Body of pancreas (tissue), 4 donors: ENCODE measurements around the gene ZFHX3. TPM values are rescaled to one million over a fixed set of nuclear protein-coding genes. Genes with fewer than 3 reads are reported as not detected.

Experiments used
- ATAC-seq: fragments of 150-250 bp; one replicate; pipeline ENCODE4 v1.9.1; 2016
- DNase-seq, 4 donors: peaks; one replicate each; pipeline ENCODE4 v3.0.0-alpha.2; 2019
- H3K27ac ChIP-seq, 4 donors: fragments of 200-600 bp; sonication (generic); 1 replicate in 3 of 4; 2 replicates in 1 of 4; pipeline versions ENCODE4 v1.5.1 to v1.6.1; 2016 to 2019; ENCODE audit warnings: mild to moderate bottlenecking in 1 of 4, mixed read lengths in 1 of 4, moderate library complexity in 1 of 4
- H3K27me3 ChIP-seq, 2 donors: fragments of 200-600 bp; sonication (generic); one replicate each; pipeline ENCODE4 v1.6.0; 2016; ENCODE audit warnings: mild to moderate bottlenecking in 1 of 2
- H3K36me3 ChIP-seq, 2 donors: fragments of 200-600 bp; sonication (generic); replicated peaks in 1 of 2; 2 replicates each; pipeline ENCODE4 v1.5.1; 2016; ENCODE audit warnings: low read depth in 2 of 2; ENCODE audit not compliant: insufficient read depth in 1 of 2
- H3K4me1 ChIP-seq: fragments of 200-600 bp; sonication (generic); one replicate; pipeline ENCODE4 v1.6.0; 2016
- H3K4me3 ChIP-seq, 2 donors: fragments of 200-600 bp; sonication (generic); 1 replicate in 1 of 2; 2 replicates in 1 of 2; pipeline ENCODE4 v1.5.1; 2016 to 2019
- H3K9me3 ChIP-seq, 3 donors: fragments of 200-600 bp; sonication (generic); 1 replicate in 2 of 3; 2 replicates in 1 of 3; pipeline ENCODE4 v1.5.1; 2016
- POLR2A ChIP-seq, 3 donors: fragments of 450-650 bp; IDR thresholded peaks; one replicate each; pipeline ENCODE4 v1.6.1; 2016; ENCODE audit warnings: antibody characterized with exemption in 3 of 3, mild to moderate bottlenecking in 2 of 3
- WGBS, 2 donors: methylation state at CpG; one replicate each; pipeline ENCODE4 v1.1.5; 2017; 5-methylcytosine and 5-hydroxymethylcytosine counted together
- intact Hi-C: fragments of 100-400 bp; cut with DNase I; formaldehyde crosslinking; loops from one replicate; pipeline ENCODE4 v1.15.1; 2023
- total RNA-seq, 2 donors: library from RNA; depleted of rRNA; stranded (reverse); fragments of >200 nt; gene quantifications; one replicate each; pipeline ENCODE4 v1.1.0, GENCODE V29; 2016
- TF ChIP-seq, protein P1 (sequence below), 7 experiments: fragments of 450-650 bp in 4 of 7; fragments of 200-600 bp in 3 of 7; sonication (generic) in 3 of 7; IDR thresholded peaks; one replicate each; pipeline ENCODE4 v1.5.1; 2016 to 2019; ENCODE audit warnings: antibody characterized with exemption in 7 of 7

ZFHX3 gene
- total RNA-seq, 2 donors from 2014 or later = 22.4 to 24.6 TPM

DNA sequence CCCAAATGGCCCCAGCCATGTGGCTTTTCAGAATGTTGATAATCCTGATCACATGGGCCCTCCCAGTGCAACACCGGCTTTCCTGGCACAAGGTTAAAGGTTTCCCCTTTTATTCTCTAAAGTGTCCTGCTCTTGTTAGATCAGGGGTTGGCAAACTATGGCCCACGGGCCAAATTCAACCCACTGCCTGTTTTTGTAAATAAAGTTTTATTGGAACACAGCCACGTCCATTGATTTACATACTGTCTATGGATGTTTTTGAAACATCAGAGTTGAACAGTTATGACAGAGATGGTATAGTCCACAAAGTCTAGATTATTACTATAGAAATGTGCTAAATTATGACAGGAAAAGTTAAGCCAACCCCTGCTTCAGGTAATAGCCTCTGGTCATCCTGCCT lies 157.3 kb downstream of the ZFHX3 start:
- Histone ChIP-seq H3K9me3 (no peaks in the 10 kb centered on the region), H3K27me3 (no peaks in the 10 kb centered on the region), H3K36me3 (peaks cover 5 to 7% of the 10 kb centered on the region in 2 donors), H3K4me1 (no peaks in the 10 kb centered on the region), H3K27ac (no peak overlapping the region), H3K4me3 (no peak overlapping the region)
- TF ChIP-seq POLR2A (IDR thresholded peaks at IDR 0.05) = no peak
- TF ChIP-seq, protein P1, sequence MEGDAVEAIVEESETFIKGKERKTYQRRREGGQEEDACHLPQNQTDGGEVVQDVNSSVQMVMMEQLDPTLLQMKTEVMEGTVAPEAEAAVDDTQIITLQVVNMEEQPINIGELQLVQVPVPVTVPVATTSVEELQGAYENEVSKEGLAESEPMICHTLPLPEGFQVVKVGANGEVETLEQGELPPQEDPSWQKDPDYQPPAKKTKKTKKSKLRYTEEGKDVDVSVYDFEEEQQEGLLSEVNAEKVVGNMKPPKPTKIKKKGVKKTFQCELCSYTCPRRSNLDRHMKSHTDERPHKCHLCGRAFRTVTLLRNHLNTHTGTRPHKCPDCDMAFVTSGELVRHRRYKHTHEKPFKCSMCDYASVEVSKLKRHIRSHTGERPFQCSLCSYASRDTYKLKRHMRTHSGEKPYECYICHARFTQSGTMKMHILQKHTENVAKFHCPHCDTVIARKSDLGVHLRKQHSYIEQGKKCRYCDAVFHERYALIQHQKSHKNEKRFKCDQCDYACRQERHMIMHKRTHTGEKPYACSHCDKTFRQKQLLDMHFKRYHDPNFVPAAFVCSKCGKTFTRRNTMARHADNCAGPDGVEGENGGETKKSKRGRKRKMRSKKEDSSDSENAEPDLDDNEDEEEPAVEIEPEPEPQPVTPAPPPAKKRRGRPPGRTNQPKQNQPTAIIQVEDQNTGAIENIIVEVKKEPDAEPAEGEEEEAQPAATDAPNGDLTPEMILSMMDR (IDR thresholded peaks at IDR 0.05) = no peak
- WGBS, 2 donors = 91 to 92% methylated on average over 3 of the region's 3 CpGs
- ATAC-seq (no peak), DNase-seq (no peak)
- intact Hi-C loops = no loop called here

DNA sequence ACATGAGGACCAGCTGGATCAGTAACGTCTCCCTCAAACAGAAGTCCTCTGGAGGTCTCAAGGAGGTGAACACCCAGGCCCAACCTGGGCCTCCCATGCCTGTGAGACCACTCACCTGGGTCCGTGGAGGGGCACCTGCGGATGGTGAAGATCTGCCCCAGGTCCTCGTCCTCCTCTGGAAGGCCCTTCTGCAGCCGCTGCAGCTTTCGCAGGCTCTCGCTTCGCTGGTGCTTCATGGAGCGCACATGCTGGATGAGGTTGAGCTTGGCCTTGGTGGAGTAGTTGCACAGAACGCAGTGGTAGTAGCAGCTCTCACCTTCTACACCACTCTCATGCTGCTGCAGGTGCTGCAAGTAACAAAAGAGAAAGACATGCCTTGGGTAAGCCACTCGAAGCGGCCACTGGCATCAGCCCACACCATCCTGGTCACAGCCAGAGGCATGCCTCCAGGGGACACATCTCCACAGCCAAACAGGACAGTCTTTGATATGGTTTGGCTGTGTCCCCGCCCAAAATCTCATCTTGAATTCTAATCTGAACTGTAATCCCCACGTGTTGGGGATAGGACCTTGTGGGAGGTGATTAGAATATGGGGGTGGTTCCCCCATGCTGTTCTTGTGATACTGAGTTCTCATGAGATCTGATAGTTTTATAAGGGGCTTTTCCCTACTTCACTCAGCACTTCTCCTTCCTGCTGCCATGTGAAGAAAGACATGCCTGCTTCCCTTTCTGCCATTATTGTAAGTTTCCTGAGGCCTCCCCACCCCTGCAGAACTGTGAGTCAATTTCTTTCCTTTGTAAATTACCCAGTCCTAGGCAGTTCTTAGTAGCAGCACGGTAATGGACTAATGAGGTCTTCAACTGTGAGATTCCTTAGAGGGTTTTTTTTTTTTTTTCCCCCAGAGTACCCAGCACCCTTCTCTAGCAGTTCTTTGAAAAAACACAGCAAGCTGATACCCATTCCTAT lies 158.0 kb downstream of the ZFHX3 start:
- TF ChIP-seq, protein P1 (IDR thresholded peaks at IDR 0.05) = no peak
- no peak for TF ChIP-seq POLR2A (IDR thresholded peaks at IDR 0.05)
- peaks cover 5 to 10% of the 10 kb centered on the region in 2 donors for H3K36me3 ChIP-seq

DNA sequence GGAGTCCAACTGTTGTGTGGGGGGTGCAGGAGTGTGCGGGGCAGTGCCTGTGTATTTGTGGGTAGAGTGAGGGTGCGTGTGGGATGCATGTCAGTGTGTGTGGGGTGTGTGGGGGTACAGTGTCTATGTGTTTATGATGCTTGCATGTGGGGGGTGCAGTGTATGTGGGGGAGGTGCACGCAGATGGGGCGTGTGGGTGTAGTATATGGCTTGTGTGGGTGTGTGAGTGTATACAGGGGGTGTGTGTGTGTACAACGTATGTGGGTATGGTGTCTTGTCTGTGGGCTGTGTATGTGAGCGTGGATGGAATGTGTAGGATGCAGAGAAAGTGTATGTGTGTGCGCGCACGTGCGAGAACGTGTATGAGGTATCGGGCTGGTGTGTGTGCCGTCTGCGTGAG lies 160.4 kb downstream of the ZFHX3 start:
- no peak for ATAC-seq
- H3K4me3 ChIP-seq = no peak overlapping the region
- WGBS, 2 donors = 88 to 95% methylated on average over 14 of the region's 14 CpGs
- H3K4me1 ChIP-seq = no peaks in the 10 kb centered on the region
- H3K27ac ChIP-seq = no peak overlapping the region
- no peaks in the 10 kb centered on the region for H3K9me3 ChIP-seq
- no peak for DNase-seq
- H3K36me3 ChIP-seq = peaks cover 5 to 10% of the 10 kb centered on the region in 2 donors
- no peaks in the 10 kb centered on the region for H3K27me3 ChIP-seq
- intact Hi-C loops = no loop called here
- TF ChIP-seq, protein P1 (IDR thresholded peaks at IDR 0.05) = no peak
- no peak for TF ChIP-seq POLR2A (IDR thresholded peaks at IDR 0.05)

More for the DNA sequence above, 158.0 kb downstream of the ZFHX3 start:
- no peak overlapping the region for H3K27ac ChIP-seq
- no peaks in the 10 kb centered on the region for H3K9me3 ChIP-seq
- intact Hi-C loops = no loop called here
- 93 to 96% methylated on average over 13 to 15 of the region's 15 CpGs for WGBS, 2 donors
- ATAC-seq (no peak), DNase-seq (no peak)
- H3K27me3 ChIP-seq = no peaks in the 10 kb centered on the region
- H3K4me1 ChIP-seq = no peaks in the 10 kb centered on the region
- H3K4me3 ChIP-seq = no peak overlapping the region

DNA sequence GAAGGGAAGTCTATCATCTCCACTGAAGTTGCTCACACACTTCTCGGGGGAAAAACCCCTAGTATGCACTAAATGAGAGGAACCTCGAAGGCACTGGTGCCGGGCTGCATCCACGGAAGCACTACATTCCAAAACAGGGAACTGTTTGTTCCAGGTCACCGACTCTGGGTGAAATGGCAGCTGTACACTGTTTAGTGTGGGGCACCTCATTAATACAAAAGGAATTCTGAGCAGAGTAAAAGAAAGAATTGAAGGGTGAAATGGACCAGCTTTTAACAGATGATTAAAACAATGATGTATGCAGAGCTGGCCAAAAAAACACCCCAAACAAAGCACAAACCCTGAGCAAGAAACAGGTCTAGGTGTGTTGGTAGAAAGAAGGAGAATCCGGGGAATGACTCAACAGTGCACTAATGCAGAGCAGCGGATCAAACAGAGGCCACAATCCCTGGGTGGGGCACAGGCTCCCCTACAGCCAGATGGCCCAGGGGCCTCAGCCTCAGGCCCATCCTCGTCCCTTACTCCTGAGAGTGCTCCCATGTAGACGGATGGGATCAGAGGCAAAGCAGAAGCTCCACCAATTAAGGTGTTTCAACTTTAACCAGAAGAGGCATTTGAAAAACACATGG lies 161.5 kb downstream of the ZFHX3 start:
- 85 to 90% methylated on average over 9 of the region's 9 CpGs for WGBS, 2 donors
- ATAC-seq = no peak
- no peak for DNase-seq
- H3K27ac ChIP-seq = no peak overlapping the region
- TF ChIP-seq, protein P1 (IDR thresholded peaks at IDR 0.05) = no peak
- TF ChIP-seq POLR2A (IDR thresholded peaks at IDR 0.05) = no peak
- H3K27me3 ChIP-seq = no peaks in the 10 kb centered on the region
- no peaks in the 10 kb centered on the region for H3K9me3 ChIP-seq
- peaks cover 5 to 10% of the 10 kb centered on the region in 2 donors for H3K36me3 ChIP-seq
- H3K4me1 ChIP-seq = no peaks in the 10 kb centered on the region
- intact Hi-C loops = no loop called here
- no peak overlapping the region for H3K4me3 ChIP-seq
